HG03565 (cell line): Measurements from ENCODE around the gene NHSL2.

Experiments
- ATAC-seq: cut with Tn5 transposase; IDR thresholded peaks from one replicate; pipeline ENCODE4 v1.9.1; 2021; ENCODE audit warnings: mild to moderate bottlenecking, moderate library complexity; ENCODE audit not compliant: unreplicated experiment

Gene NHSL2

DNA sequence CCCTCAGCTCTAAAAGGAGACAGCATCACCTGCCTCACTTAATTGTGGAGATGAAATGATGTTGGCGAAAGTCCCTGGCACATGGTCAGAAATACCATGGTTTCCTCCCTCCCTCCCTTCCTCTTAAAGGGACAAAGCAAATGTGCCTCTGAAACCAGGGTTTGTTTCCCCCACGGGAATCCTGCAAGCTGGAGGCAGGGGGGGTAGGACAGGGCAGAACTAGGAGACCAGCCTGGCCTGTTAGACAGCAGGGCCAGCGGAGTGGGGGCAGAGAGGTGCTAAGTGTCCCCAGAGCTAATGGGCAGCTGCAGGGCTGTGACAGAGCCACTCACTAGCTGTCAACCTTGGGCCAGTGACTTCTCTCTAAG lies 215.4 kb downstream of the NHSL2 start:
- no peak for ATAC-seq

DNA sequence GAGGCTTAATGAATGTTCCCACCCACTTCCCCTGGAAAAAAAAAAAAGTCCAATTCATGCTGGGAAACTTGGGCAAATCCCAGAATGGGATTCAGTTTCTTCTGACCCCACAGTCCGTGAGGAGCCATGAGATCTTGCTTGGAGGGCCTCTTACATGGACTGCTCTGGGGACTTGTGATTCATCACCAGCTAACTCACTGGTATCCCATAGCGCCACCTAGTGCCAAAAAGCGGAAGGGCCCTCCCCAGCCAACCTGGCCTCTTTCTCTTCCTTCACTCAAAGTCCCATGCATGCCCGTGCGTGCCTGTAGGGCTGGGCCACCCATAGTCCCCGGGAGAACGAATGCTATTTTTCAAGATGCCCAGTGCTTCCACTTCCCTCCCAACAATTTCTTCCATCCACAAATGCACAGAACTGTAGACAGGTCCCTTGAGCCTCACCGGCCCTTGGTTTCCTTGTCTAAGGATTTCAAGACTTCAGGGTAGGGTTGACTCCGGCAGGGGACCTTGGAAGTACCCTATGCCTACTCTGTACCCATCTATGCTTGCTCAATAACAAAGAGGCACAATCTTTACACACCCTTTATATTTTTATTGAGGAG lies 216.0 kb downstream of the NHSL2 start:
- no peak for ATAC-seq

DNA sequence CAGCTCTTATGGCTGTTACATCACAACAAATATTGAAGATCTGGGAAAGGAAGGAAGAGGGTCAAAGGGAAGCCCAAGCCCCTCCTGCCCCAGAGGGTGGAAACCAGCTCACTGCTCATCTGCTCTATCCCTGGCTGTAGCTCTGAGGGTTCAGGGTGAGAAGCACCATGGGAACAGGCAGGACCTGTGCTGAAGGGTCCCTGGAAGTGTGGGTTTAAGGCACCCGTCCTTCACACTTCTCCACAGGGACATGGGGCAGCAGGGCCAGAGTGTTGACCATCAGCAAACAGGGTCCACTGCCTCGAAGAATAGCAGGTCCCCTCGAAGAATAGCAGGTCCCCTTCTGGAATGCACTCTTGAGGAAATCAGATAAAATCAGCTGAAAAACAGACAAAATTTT lies 216.7 kb downstream of the NHSL2 start:
- ATAC-seq, result no peak

DNA sequence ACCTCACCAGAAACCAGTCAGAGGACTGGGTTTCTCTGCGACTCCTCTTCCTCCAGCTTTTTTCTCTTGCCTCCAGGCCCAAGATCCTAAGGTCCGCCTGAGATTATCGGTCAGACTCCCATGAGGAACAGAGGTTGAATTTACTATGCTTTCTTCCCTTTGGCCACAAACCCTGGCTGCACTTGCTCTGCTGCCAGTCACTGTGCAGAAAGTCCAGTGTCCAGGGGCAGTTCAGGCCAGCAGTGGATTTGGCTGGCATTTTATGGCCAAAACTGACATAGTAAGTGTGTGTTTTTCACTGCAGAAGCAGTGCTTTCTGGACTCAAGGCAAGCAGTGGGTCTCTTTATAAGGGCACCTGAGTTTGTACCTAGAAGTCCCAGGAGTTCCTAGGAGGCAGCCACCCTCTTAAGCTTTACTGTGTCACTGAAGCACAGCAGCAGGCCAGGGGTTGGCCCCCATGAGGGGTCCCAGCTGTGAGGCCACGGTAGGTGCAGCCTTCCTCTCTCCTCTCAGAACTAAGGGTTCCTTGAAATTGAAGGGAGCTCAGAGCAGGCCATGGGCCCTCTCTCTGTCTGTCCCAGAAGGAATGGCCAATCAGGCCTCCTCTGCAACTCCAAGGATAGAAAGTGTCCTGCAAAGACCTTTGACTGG lies 217.7 kb downstream of the NHSL2 start:
- no peak for ATAC-seq

DNA sequence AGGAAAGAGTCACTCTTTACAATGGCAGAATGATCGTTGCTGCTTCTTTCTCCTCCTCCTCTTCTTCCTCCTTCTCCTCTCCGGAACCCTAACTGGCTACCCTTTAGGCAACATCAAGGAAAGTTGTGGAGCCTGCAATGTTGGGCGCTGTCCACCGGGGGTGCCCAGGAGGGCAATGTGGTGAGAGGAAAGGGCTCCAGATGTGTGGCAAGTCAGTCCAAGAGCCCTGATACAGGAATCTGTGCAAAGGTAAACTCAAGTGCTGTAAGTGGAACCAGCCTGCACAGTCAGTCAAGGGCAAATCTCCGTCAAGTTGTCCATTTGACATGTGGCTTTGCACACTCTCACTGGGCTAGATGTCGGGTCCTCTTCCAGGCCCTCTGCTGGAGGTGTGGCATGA lies 218.2 kb downstream of the NHSL2 start:
- no peak for ATAC-seq

DNA sequence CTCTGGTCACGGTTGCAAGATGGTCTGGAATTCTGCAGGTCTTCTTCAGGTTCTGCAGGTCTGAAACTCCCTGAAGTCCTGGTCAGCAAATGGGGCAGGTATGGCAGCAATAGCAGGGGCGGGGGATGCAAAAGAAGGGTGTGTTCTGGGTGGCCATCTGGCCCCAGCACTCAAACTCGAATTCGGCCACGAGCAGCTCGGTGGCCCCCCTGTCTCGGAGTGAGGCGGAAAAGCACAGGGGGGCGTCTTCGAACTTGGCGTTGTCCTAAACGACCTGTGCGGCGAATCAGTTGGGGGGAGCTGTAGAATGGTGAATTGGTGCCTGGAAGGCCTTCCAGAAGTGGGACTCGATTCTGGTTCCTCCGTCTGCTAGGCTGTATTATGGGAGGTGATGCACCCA lies 219.0 kb downstream of the NHSL2 start:
- ATAC-seq, result no peak

DNA sequence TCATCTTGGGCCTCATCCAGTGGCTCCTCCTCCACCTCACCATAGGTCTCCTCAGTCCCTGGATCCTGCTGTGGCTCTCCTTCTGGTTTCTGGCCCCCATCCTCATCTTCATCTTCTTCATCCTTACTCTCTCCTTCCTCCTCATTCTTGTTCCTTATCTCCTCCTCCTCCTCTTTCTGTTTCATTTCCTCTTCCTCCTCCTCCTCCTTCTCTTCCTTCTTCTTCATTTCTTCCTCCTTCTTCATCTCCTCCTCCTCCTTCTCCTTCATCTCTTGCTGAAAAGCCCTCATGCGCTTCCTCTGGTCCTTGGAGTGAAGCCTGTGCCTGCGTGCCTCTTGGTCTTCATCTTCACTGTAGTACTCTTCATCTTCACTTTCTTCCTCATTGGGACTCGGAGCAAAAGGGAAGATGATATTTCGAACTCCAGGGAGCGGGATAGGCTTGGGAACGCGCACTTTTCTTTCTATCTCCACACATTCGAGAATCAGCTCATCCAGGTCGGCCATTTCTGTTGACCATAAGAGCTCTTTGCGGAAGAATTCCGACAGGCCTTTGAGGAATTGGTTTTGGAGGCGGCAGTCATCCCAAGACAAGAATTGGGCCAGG lies 219.6 kb downstream of the NHSL2 start:
- no peak for ATAC-seq

DNA sequence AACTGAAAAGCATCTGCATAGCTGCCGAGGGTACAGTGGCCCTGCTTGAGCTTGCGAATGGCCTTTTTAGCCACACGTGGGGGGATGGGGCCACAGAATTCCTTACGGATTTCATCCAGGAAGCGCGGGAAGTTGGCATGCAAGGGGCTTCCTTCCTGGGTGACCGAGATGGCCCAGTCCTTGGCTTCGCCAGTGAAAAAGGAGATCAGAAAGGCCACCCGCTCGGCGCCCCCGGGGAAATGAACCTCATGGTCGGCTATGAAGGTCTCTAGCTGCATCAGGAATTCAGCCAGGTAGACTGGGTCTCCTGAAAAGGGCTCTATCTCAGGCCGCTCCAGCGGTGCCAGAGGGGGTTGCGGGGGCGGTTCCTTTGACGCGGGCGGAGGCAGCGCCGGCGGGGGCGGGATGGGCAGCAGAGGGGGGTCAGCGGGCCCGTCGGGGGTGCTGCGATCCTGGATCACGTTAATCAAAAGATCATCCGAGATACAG lies 220.2 kb downstream of the NHSL2 start:
- no peak for ATAC-seq

DNA sequence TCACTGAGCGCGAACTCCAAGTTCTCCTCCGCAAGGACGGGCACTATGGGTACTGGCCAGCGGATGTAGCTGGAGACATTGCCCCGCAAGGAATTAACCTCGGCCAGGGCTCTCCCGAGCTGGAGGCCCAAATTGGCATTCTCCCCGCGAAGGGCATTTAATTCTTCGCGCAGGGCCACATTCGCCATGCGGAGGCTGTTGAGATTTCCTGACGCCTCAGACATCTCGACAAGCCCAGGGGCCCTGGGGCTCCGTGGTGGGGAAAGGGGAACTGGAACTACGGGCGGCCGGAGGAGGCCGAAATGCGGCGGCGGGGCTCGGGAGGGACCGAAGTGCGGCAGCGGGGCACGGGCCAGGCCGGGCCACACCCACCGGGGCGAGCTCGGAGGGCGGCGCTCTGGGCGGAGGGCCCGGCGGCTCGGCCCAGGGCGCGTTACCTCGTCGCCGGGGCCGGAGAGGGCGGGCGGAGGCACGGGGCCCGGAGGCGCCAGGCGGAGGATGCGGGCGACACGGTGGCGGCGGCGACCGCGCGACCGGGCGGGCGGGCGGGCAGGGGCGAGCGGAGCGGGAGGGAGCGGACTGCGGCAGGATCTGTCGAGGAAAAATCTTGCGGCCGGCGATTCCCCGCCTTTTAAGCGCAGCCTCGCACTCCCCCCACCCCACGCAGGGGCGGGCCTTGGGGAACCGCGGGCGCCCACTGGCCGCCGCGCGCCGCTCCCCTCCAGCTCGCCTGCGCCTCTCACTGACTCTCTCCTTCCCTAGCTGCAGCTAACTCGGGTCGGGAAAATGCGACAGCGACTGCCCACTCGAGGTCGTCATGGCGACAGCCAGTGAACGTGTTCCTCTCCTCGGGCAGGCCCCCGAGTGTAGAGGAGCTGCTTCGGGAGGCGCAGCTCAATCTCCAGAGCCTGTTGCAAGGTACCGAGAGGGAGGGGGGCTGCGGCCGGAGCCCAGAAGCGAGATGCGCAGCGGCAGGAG lies 221.0 kb downstream of the NHSL2 start, which contains the start of gene RTL5:
RTL5 (minus strand) TSS at position 599 of the 978 bp plus-strand sequence.
- ATAC-seq, result peak; percentile 52

DNA sequence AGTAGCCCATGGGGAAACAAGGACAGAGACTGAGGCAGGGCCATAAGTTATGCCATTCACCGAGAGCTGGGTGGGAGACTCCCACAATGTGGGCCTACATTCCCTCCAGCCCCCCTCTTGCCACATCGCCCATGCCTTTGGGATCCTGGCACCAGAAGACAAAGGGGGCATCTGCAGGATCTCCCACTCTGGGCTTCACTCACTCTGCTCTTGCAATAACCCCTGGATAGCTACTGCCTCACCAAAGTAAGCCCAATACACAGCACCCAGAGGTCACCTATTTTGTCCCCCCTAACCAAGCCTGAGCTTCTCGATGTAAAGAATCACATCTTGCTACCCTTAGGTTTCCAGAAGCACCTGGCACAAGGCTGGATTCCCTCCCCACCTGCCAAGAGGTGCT lies 221.8 kb downstream of the NHSL2 start:
- ATAC-seq, result no peak

DNA sequence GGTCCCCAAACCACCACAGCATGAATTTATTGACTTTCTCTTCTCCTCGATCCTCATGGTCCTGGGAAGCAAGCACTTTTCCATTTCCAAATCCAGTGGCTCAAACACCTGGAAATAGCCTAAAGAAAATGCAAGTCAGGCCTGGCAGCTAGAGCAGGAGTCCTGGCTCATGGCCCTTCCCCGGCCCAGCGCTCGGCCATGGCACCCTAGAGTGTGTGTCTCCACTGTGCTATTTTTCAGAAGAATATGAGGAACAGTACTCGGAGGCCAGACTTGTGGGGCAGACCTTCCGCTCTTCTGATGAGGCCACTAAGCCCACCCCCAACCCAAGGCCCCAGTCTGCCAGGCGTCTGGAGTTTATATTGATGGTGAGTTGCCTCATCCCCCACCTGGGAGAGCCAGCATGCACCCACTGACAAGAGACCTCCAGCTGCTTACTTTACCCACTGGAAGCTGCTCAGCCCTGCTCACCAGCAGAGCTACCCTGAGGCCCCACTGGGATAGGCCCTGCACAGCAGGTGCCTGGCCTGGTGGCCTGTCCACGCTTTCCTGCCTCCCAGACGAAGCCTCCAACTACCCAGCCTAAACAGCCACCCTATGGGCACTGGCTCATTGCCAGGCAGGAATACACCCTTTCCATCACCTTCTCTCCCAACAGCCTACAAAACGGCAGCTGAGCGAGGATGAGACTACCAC lies 223.4 kb downstream of the NHSL2 start:
- no peak for ATAC-seq

DNA sequence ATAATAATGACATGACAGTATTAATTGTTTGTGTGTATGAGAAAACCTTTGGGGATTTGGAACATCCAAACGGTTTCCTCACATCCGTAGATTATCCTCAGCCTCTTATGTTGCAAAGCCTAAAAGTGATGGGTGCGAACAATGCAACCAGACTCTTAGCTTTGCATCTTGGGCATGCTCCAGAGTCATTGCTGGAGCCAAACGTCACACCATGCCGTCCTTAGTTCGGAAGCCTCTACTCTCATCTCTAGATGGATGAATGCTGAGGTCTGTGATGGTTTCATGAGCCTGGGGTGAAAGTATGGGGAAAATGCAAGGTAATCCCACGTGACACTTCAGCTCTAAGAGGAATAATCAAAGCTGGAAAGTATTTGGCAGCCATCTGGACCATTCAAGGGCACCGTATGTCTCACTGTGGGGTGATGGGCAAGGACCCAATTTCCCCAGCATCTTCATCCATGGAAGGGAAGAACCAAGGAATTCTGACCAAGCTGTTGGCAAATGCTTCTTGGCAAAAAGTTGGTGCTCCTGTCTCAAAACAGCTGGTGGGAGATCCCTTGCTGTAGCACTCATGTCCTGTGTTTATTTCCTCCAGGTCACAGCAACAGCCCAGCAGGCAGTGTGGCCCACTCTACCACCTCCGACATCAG lies 227.3 kb downstream of the NHSL2 start:
- ATAC-seq, result no peak

DNA sequence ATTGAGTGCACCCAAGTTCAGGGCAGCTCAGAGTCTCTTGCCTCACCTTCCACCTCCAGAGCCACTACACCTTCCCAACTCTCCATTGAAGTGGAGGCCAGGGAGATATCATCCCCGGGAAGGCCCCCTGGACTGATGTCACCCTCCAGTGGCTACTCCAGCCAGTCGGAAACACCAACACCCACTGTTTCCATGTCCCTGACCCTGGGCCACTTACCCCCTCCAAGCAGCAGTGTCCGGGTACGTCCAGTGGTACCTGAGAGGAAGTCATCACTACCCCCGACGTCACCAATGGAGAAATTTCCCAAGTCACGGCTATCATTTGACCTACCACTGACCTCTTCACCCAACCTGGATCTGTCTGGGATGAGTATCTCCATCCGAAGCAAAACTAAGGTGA lies 228.9 kb downstream of the NHSL2 start:
- ATAC-seq, result no peak

DNA sequence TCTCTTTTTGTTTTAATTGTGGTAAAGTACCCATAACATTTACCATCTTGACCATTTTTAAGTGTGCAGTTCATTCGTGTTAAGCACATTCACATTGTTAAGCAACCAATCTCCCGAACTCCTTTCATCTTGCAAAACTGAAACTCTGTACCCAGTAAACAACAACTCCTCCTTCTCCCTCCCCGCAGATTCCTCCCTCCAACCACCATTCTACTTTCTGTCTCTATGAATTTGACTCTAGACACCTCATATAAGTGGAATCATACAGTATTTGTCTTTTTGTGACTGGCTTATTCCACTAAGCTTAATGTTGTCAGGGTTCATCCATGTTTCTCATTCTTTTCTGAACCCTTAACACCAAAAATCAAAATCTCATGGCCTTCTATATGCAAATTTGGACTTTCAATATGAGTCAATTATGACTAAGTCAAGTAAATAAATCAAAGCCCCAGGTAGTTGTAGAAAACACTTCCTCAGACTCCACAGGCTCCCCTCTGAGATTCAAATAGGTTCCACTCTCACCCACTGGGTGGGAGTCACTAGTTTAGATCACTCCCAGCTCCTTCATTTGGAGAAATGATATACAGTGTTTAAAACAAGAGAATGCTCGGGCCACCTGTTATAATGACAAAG lies 230.8 kb downstream of the NHSL2 start:
- peak; percentile 80 for ATAC-seq

DNA sequence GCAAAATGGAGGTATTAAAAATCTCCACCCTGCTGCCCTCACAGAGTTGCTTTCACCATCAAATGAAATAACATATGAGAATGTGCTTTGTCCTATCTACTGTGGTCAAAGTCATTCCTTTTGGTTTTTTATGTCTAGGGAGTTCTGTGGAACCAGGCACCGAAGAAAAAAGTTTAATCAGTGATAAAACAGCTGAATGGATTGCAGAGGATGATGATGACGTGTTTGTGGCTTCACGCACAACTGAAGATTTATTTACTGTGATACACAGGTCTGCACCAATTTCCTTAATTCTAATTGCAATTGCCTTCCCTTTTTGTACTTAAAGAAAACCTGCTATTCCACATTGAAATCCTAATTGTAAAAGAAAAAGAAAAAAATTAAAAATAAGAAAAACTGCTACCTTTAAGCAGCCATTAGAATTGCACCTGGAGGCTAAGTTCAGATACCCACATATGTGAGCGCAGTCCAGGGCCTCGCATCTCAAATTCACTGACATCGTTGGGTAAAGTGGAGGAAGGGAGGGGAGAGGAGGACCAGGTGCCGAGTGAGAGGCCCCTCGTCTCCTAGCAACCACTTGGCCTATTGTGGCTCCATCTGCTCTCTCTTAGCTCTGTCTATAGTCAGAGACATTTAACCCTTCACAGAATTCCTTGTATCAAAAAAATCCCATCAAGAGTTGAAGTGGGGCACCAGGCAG lies 231.6 kb downstream of the NHSL2 start:
- no peak for ATAC-seq

DNA sequence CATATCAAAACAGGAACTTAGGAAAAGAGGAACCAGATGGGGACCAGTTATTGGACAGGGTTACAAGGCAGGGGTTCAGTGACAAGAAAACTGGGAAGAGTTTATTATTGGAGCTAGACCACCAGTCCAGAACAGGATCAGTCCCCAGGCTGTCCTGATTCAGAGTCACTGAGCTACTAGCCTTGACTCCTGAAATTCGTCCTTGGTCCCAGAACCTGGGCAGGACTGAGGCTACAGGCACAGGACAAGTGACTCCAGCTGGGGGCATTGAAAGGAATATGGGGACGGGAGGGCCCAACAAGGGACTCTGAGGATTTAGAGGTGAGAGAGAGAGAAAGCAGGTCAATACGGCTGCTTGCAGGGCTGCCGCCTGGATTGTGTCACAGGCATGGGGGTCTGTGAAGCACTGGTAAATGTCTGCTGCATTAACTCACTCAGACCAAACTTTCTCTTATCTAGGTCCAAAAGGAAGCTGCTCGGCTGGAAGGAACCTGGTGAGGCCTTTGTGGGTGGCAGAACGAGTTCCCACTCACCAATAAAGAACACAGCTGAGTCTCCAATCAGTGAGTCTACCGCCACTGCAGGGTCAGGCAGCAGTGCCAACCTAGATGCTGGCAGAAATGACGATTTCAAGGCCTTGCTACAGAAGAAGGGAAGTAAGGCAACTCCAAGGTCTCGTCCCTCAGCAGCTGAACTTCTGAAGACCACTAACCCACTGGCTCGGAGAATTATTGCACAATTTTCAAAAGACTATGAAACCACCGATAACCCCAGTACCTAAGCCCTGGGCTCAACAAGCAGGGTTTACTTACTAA lies 232.4 kb downstream of the NHSL2 start:
- no peak for ATAC-seq

DNA sequence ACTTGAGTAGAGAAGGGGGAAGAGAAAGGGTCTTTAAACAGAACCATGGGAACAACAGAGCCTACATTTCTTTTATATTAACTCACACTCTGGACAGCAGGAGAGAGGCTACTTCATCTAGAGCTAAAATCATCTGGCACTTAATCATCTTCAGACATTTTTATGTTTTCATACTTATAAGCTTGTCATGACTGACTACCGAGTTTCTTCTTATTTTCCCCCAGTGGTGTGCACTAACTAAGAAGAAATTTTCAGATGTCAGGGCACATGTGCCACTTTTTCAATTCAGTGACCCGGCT lies 232.9 kb downstream of the NHSL2 start:
- no peak for ATAC-seq

DNA sequence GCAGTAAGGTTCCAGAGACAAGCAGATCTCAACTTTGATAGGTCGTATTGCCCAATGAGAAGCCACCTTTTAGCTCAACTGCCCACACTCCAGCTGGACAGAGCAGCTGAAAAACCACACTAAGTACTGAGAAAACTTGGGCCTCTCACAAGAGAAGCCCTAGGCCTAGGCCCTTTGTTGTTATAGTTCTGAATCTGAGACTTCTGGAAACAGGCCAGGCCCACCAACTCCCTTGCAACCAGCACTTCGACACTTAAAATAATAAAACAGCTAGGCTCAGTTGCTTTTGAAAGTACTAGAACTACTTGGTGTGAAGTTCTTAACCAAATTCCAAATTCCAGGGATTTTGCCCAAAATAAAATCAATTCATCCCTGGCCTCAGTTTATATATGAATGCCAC lies 234.5 kb downstream of the NHSL2 start:
- no peak for ATAC-seq
